GM12878 (cell line): ENCODE results near the gene PEX16. TPM values are rescaled to one million over a fixed set of nuclear protein-coding genes. Genes with fewer than 3 reads are reported as not detected.
A peak's percentile ranks its signal among the peaks of the same experiment; 100 is the strongest.

ENCODE experiments used
- ATAC-seq: fragments of 200-7000 bp; cut with Tn5 transposase; 3 replicates; pipeline ENCODE4 v1.9.1; 2020; ENCODE audit warnings: mild to moderate bottlenecking, moderate library complexity
- BruUV-seq: library from RNA; stranded (reverse); fragments of 400-500 nt; replicated peaks from 2 replicates; lab custom pipeline; 2021; lab: Mats Ljungman, UMichigan
- CTCF ChIA-PET: fragments of 300-600 bp; sonication (Branson Sonifier 250); formaldehyde crosslinking; extraction: SDS; loops from one replicate; lab custom pipeline; 2021; ENCODE audit warnings: inconsistent platforms; lab: Yijun Ruan, JAX
- POLR2A ChIA-PET: fragments of 350-600 bp; formaldehyde crosslinking; extraction: SDS; loops from one replicate; lab custom pipeline; 2021; ENCODE audit warnings: inconsistent platforms; lab: Charles Lee
- RAD21 ChIA-PET: fragments of 300-600 bp; sonication (Branson Sonifier 250); formaldehyde crosslinking; loops from one replicate; lab custom pipeline; 2023; ENCODE audit warnings: antibody characterized with exemption; ENCODE audit not compliant: unreplicated experiment; lab: Charles Lee
- SMC1A ChIA-PET: fragments of 300-600 bp; sonication (Branson Sonifier 250); formaldehyde crosslinking; loops from one replicate; lab custom pipeline; 2023; ENCODE audit not compliant: unreplicated experiment, uncharacterized antibody; lab: Charles Lee
- DNase-seq: peaks from one replicate; pipeline ENCODE4 v3.0.0-alpha.2; 2011; ENCODE audit warnings: low read depth, low spot score
- FAIRE-seq: peaks from 3 replicates; lab custom pipeline; 2011; peaks lifted over from hg19 to GRCh38; lab: Jason Lieb, UNC
- H2AFZ ChIP-seq: 2 replicates; pipeline ENCODE4 v1.6.0; 2011; ENCODE audit warnings: low read depth, low read length, control low read depth; ENCODE audit not compliant: control insufficient read depth
- H3K27ac ChIP-seq: 2 replicates; pipeline ENCODE4 v1.5.1; 2011; ENCODE audit warnings: control low read depth; ENCODE audit not compliant: control insufficient read depth, insufficient read depth
- H3K27me3 ChIP-seq, 2 experiments: replicated peaks in 1 of 2; 2 replicates each; pipeline versions ENCODE4 v1.6.0 to v1.6.1; 2011; ENCODE audit warnings: low read length in 1 of 2; ENCODE audit not compliant: control insufficient read depth in 2 of 2, insufficient read depth in 2 of 2
- H3K36me3 ChIP-seq, 2 experiments: 2 replicates each; pipeline ENCODE4 v1.5.1; 2011; ENCODE audit warnings: low read length in 1 of 2; ENCODE audit not compliant: control insufficient read depth in 2 of 2, insufficient read depth in 2 of 2
- H3K4me1 ChIP-seq: 2 replicates; pipeline ENCODE4 v1.6.1; 2011; ENCODE audit warnings: mild to moderate bottlenecking, low read length, moderate library complexity, mixed read lengths; ENCODE audit not compliant: control insufficient read depth, insufficient read depth
- H3K4me2 ChIP-seq: 2 replicates; pipeline ENCODE4 v1.6.0; 2011; ENCODE audit warnings: control low read depth; ENCODE audit not compliant: control insufficient read depth, insufficient read depth
- H3K4me3 ChIP-seq: fragments of 200-600 bp; sonication (generic); 2 replicates; pipeline ENCODE4 v1.5.1; 2016
- H3K79me2 ChIP-seq: 2 replicates; pipeline ENCODE4 v1.6.0; 2011; ENCODE audit warnings: low read length; ENCODE audit not compliant: control insufficient read depth, insufficient read depth
- H3K9ac ChIP-seq: 2 replicates; pipeline ENCODE4 v1.8.0; 2011; ENCODE audit warnings: low read length, control low read depth, mixed read lengths; ENCODE audit not compliant: control insufficient read depth, insufficient read depth
- H3K9me3 ChIP-seq: replicated peaks from 3 replicates; pipeline ENCODE4 v1.5.1; 2011; ENCODE audit warnings: mild to moderate bottlenecking, low read length; ENCODE audit not compliant: control insufficient read depth, insufficient read depth
- H4K20me1 ChIP-seq: 2 replicates; pipeline ENCODE4 v1.6.0; 2011; ENCODE audit not compliant: control insufficient read depth, insufficient read depth
- POLR2A ChIP-seq: IDR thresholded peaks from 2 replicates; pipeline ENCODE4 v1.6.1; 2011; ENCODE audit warnings: low read depth, mild to moderate bottlenecking, low read length
- SUZ12 ChIP-seq: fragments of 200-600 bp; sonication (generic); IDR thresholded peaks from one replicate; pipeline ENCODE4 v1.6.1; 2018; ENCODE audit warnings: antibody characterized with exemption, mild to moderate bottlenecking; ENCODE audit not compliant: unreplicated experiment
- ZNF274 ChIP-seq: IDR thresholded peaks from one replicate; pipeline ENCODE4 v1.8.0; 2011; ENCODE audit not compliant: insufficient read length, insufficient read depth
- WGBS: methylation state at CpG from one replicate; pipeline ENCODE4 v1.1.6; 2016; ENCODE audit warnings: low lambda C conversion rate; ENCODE audit not compliant: insufficient replicate concordance, insufficient coverage; ENCODE audit errors: missing lambda C conversion rate; 5-methylcytosine and 5-hydroxymethylcytosine counted together
- in situ Hi-C: fragments of 300-500 bp; cut with MboI; formaldehyde crosslinking; loops from 9 replicates; pipeline ENCODE4 v1.14.3; 2018; ENCODE audit warnings: mixed read lengths
- intact Hi-C: fragments of 100-400 bp; cut with micrococcal nuclease; formaldehyde crosslinking; loops from one replicate; pipeline ENCODE4 v1.14.2; 2022; ENCODE audit not compliant: unreplicated experiment
- polyA plus RNA-seq, 11 experiments: library from polyadenylated mRNA; depleted of rRNA in 4 of 11; unstranded in 6 of 11; stranded (reverse) in 5 of 11; fragments of >200 nt; fragmentation: Nextera tagmentation in 4 of 11; fragmentation: Illumina TruSeq in 1 of 11; extraction: Ambion mirVana in 4 of 11; extraction: Trizol in 1 of 11; gene quantifications; 1 replicate in 1 of 11; 2 replicates in 10 of 11; pipeline versions ENCODE4 v1.2.1 to v1.2.3, GENCODE V29; 2011 to 2016; ENCODE audit warnings: inconsistent platforms in 2 of 11, missing spikeins in 2 of 11, low read depth in 1 of 11
- total RNA-seq, 4 experiments: library from RNA; depleted of rRNA in 3 of 4; stranded (reverse); fragments of >200 nt in 3 of 4; fragmentation: Illumina TruSeq in 1 of 4; extraction: Trizol in 1 of 4; gene quantifications; 2 replicates each; pipeline versions ENCODE4 v1.2.1 to v1.2.3, GENCODE V29; 2013 to 2021

PEX16 gene
- total and polyA plus RNA-seq, 10 of the 15 experiments (the other 5 are each of a cell fraction or from before 2014, with no cell fraction given) = 1.4 to 53.5 (median 27.6) TPM

DNA sequence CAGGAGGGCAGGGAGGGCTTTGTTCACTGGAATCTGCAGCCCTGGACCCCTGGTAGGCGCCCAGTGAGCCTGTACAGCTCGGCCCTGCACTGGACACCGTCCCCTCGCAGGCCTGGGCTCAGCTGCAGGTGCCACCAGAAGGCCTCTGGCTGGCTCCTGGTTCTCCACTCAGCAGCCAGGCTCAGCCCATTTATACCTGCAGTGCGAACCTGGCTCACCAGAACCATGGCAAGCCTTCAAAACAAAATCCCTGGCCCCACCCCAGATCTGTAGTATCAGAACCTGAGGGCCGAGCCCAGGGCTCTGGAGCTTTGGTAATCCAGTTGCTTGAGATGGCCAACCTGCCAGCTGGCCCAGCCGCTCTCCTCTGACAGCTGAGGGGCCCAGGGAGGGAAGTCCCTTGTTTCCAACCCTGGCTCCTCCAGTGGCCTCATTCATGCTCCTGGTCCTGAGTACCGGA lies 9.7 kb downstream of the PEX16 start:
- in situ Hi-C loops = no loop called here
- ChIA-PET SMC1A (no interaction called here), RAD21 (no interaction called here), POLR2A (no interaction called here), CTCF (no interaction called here)
- WGBS = 70% methylated on average over 8 of the region's 8 CpGs
- H3K79me2 ChIP-seq = no peaks in the 10 kb centered on the region
- no peak for DNase-seq
- no peaks in the 10 kb centered on the region for H3K9me3 ChIP-seq
- H3K4me3 ChIP-seq = no peak overlapping the region
- H3K4me2 ChIP-seq = no peak overlapping the region
- no peak for ATAC-seq
- BruUV-seq = no TSS peak
- no peaks in the 10 kb centered on the region for H3K27me3 ChIP-seq
- intact Hi-C loops = no loop called here
- no peak for FAIRE-seq
- peaks cover 0 to 5% of the 10 kb centered on the region in 2 experiments; a peak in 2 of 4 replicates for H3K36me3 ChIP-seq
- no peak overlapping the region for H3K9ac ChIP-seq
- H4K20me1 ChIP-seq = no peaks in the 10 kb centered on the region
- no peak overlapping the region for H2AFZ ChIP-seq
- no peak overlapping the region for H3K27ac ChIP-seq
- TF ChIP-seq ZNF274 (no peak), POLR2A (peak; percentile 39; the same call in 1 of the 2 replicates)
- no peaks in the 10 kb centered on the region for H3K4me1 ChIP-seq

DNA sequence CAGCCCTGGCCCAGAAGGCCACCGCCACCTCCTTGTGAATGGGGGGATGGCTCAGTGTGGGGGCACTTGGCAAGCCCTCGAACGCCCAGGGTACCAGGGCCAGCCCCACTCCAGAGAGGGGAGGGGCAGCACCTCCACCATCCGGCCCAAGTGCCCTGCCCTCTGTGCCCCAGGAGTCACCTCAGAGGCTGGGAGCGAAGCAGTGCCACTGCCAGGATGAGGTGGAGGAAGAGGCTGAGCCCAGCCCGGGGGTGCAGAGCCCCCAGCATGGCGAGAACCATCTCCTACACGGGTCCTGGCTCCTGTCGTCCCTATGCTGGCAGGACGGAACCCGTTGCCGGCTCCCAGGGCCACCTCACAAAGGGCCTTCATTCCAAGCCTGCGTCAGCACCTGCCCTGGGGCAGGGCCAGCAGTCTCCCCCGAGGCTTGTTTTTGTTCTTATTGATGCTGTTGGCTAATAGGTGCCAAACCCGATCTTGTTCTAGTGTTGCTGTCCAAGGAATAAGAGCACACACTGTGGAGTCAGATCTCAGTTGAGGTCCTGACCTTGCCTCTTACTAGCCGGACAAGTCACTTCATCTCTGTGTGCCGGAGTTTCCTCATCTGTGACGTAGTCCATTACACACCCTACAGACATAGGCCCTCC lies 10.6 kb downstream of the PEX16 start, which contains the start of gene FREY1:
FREY1 (minus strand) TSS at position 307 of the 647 bp plus-strand sequence; CDS start at position 281, 26 bp downstream.
- TF ChIP-seq POLR2A (peak; percentile 53; the same call in 1 of the 2 replicates), SUZ12 (no peak)
- ATAC-seq = no peak
- no peaks in the 10 kb centered on the region for H3K79me2 ChIP-seq

More for the DNA sequence above, 10.6 kb downstream of the PEX16 start, which contains the start of gene FREY1:
- WGBS = 80% methylated on average over 14 of the region's 18 CpGs
- no peaks in the 10 kb centered on the region for H3K9me3 ChIP-seq
- ChIA-PET CTCF (no interaction called here), RAD21 (no interaction called here), POLR2A (no interaction called here), SMC1A (no interaction called here)
- DNase-seq = no peak
- no peak within 1 kb of the TSS for H3K9ac ChIP-seq
- no peak within 1 kb of the TSS for H3K27ac ChIP-seq
- in situ Hi-C loops = no loop called here
- no peak within 1 kb of the TSS for H2AFZ ChIP-seq
- H3K27me3 ChIP-seq = no peaks in the 10 kb centered on the region
- BruUV-seq = no TSS peak
- H3K4me2 ChIP-seq = no peak within 1 kb of the TSS
- no peaks in the 10 kb centered on the region for H4K20me1 ChIP-seq
- FAIRE-seq = no peak
- no peaks in the 10 kb centered on the region for H3K4me1 ChIP-seq
- intact Hi-C loops = no loop called here
- no peak within 1 kb of the TSS for H3K4me3 ChIP-seq
- peaks cover 0 to 5% of the 10 kb centered on the region in 2 experiments; a peak in 2 of 4 replicates for H3K36me3 ChIP-seq
